Measurements from ENCODE around the gene CLRN3.

Gene CLRN3

GRCh38 chr10:127834791-127835190, 58.0 kb downstream of the CLRN3 start:
- DNase-seq = no peak

- no peak for DNase-seq
Observed at GRCh38 chr10:127834221-127834620, 58.5 kb downstream of the CLRN3 start.

GRCh38 chr10:127833804-127834203, 58.9 kb downstream of the CLRN3 start:
- no peak for DNase-seq

- DNase-seq = no peak
Observed at GRCh38 chr10:127832501-127832900, 60.2 kb downstream of the CLRN3 start.

GRCh38 chr10:127830414-127830813, 62.3 kb downstream of the CLRN3 start:
- no peak for DNase-seq

All from stimulated activated CD4-positive, alpha-beta T cell treated with anti-CD3 and anti-CD28 coated beads, Interleukin-4, amount 100 ng/mL, for 1 hour (primary cell).